Mammary epithelial cell (primary cell): ENCODE measurements around the gene MMP15.

Experiments
- CTCF ChIP-seq, 2 donors: IDR thresholded peaks in 1 of 2; conservative IDR thresholded peaks in 1 of 2; 2 replicates each; pipeline ENCODE4 v1.5.1; 2011 to 2012; ENCODE audit warnings: inconsistent platforms in 2 of 2, low read length in 2 of 2, mild to moderate bottlenecking in 2 of 2, control low read depth in 1 of 2, low read depth in 1 of 2; ENCODE audit not compliant: insufficient read depth in 1 of 2; ENCODE audit errors: extremely low read depth in 1 of 2
- EZH2 ChIP-seq: IDR thresholded peaks from 2 replicates; pipeline ENCODE4 v1.6.1; 2012; ENCODE audit warnings: low read length, inconsistent platforms, borderline replicate concordance

GRCh38 chr16:57991551-57992059 is 33.9 kb upstream of the MMP15 start:
- TF ChIP-seq EZH2 = no peak
- TF ChIP-seq CTCF (conservative IDR thresholded peaks at IDR 0.05 in 1 of 2, IDR thresholded peaks at IDR 0.05 in 1 of 2; ENCODE audit: extremely low read depth in 1 of 2, insufficient read depth in 1 of 2, low read depth in 1 of 2, low read length in 2 of 2) = no peak
